SK-N-MC (cell line): ENCODE measurements around the gene NBEA.

Experiments
- EZH2 ChIP-seq: fragments of 200-600 bp; sonication (generic); IDR thresholded peaks from one replicate; pipeline ENCODE4 v1.6.1; 2017; ENCODE audit warnings: antibody characterized with exemption
- FOXP2 ChIP-seq: optimal IDR thresholded peaks from 2 replicates; pipeline ENCODE3; 2011; ENCODE audit warnings: mild to moderate bottlenecking, moderate library complexity; ENCODE audit not compliant: insufficient read depth; ENCODE audit errors: extremely low read length, control extremely low read depth
- POLR2AphosphoS5 ChIP-seq: IDR thresholded peaks from 2 replicates; pipeline ENCODE4 v1.6.1; 2012; ENCODE audit warnings: mild to moderate bottlenecking, low read depth, low read length, borderline replicate concordance

DNA sequence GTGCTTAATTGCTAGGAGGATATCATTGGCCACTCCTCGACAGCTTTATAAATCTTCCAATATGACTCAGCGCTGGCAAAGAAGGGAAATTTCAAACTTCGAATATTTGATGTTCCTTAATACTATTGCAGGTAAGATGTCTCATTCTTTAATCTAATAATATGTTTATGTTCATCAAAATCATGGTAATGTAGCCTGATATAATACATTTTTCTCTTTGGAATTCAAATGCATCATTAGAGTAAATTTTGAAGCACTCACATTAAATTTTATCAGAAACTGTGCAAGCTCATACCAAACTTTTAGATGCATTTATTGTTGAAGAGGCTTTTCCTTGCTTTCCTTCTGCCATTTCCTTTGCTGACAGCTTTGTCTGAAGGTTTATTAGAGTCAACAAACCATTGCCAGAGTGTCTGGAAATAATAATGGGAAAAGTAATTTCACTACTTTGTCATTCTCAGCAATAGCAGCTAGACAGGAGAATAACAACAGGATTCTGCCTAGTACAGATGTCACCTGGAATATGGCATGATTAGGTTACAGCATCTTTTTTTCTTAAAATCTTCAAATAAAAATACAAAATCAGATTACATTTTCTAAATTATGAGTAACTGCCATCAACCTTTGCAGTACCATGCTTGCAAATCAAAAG lies 613.0 kb downstream of the NBEA start:
- TF ChIP-seq EZH2 (no peak), POLR2AphosphoS5 (no peak), FOXP2 (no peak)
